GM23338 (cell line): Measurements from ENCODE around the gene ABCA4. TPM values are rescaled to one million over a fixed set of nuclear protein-coding genes. Genes with fewer than 3 reads are reported as not detected.

Experiments
- ATAC-seq: fragments of 200-7000 bp; cut with Tn5 transposase; 3 replicates; pipeline ENCODE4 v1.9.1; 2020
- DNase-seq: peaks from one replicate; pipeline ENCODE4 v3.0.0-alpha.2; 2015; ENCODE audit warnings: low spot score
- H2AFZ ChIP-seq: fragments of 200-600 bp; sonication (generic); 2 replicates; pipeline ENCODE4 v1.8.0; 2016; ENCODE audit warnings: antibody characterized with exemption, mild to moderate bottlenecking, moderate library complexity
- H3F3A ChIP-seq: fragments of 200-600 bp; sonication (generic); replicated peaks from 2 replicates; pipeline ENCODE4 v1.8.0; 2017; ENCODE audit warnings: antibody characterized with exemption, mixed run types, low read depth
- H3K27ac ChIP-seq: fragments of 200-600 bp; sonication (generic); 2 replicates; pipeline ENCODE4 v1.6.1; 2016; ENCODE audit warnings: low read depth
- H3K27me3 ChIP-seq: fragments of 200-600 bp; sonication (generic); 2 replicates; pipeline ENCODE4 v1.8.0; 2016; ENCODE audit warnings: mild to moderate bottlenecking, mixed run types, moderate library complexity; ENCODE audit not compliant: insufficient read depth
- H3K36me3 ChIP-seq: fragments of 200-600 bp; sonication (generic); 2 replicates; pipeline ENCODE4 v1.8.0; 2016; ENCODE audit warnings: mild to moderate bottlenecking; ENCODE audit not compliant: insufficient read depth
- H3K4me1 ChIP-seq: fragments of 200-600 bp; sonication (generic); 2 replicates; pipeline ENCODE4 v1.8.0; 2016; ENCODE audit warnings: mild to moderate bottlenecking, moderate library complexity; ENCODE audit not compliant: insufficient read depth
- H3K4me2 ChIP-seq: fragments of 200-600 bp; sonication (generic); 2 replicates; pipeline ENCODE4 v1.7.1; 2017; ENCODE audit warnings: mixed run types
- H3K4me3 ChIP-seq: fragments of 200-600 bp; sonication (generic); 2 replicates; pipeline ENCODE4 v1.6.1; 2016; ENCODE audit warnings: mixed run types
- H3K79me2 ChIP-seq: fragments of 200-600 bp; sonication (generic); replicated peaks from 2 replicates; pipeline ENCODE4 v1.8.0; 2017; ENCODE audit warnings: mild to moderate bottlenecking; ENCODE audit not compliant: insufficient read depth
- H3K9me2 ChIP-seq: fragments of 200-600 bp; sonication (generic); 2 replicates; pipeline ENCODE4 v1.8.0; 2017; ENCODE audit not compliant: insufficient read depth
- H4K20me1 ChIP-seq: fragments of 200-600 bp; sonication (generic); replicated peaks from 2 replicates; pipeline ENCODE4 v1.8.0; 2017; ENCODE audit warnings: mild to moderate bottlenecking; ENCODE audit not compliant: insufficient read depth
- H3K27ac Mint-ChIP-seq: 2 replicates; pipeline ENCODE4 v1.8.0; 2020; ENCODE audit warnings: inconsistent platforms, mild to moderate bottlenecking, moderate library complexity, mixed read lengths
- H3K27me3 Mint-ChIP-seq: 3 replicates; pipeline ENCODE4 v1.8.0; 2022; ENCODE audit warnings: low read depth, mild to moderate bottlenecking, moderate library complexity, mixed read lengths, inconsistent platforms; ENCODE audit not compliant: insufficient read depth, poor library complexity
- H3K36me3 Mint-ChIP-seq: 3 replicates; pipeline ENCODE4 v1.8.0; 2021; ENCODE audit warnings: low read depth, mild to moderate bottlenecking, inconsistent platforms, moderate library complexity, mixed read lengths
- H3K4me1 Mint-ChIP-seq: 3 replicates; pipeline ENCODE4 v1.8.0; 2020; ENCODE audit warnings: mild to moderate bottlenecking, inconsistent platforms, mixed read lengths
- H3K4me3 Mint-ChIP-seq: 3 replicates; pipeline ENCODE4 v1.8.0; 2021; ENCODE audit warnings: moderate library complexity, mild to moderate bottlenecking, inconsistent platforms, mixed read lengths
- H3K9me3 Mint-ChIP-seq: 3 replicates; pipeline ENCODE4 v1.8.0; 2020; ENCODE audit warnings: moderate library complexity, mild to moderate bottlenecking, inconsistent platforms, mixed read lengths
- CREB1 ChIP-seq: fragments of 250-450 bp; sonication (Bioruptor Pico); IDR thresholded peaks from 2 replicates; pipeline ENCODE4 v1.5.0; 2020; ENCODE audit warnings: low read depth, mild to moderate bottlenecking, moderate library complexity
- EZH2 ChIP-seq: fragments of 200-600 bp; sonication (generic); IDR thresholded peaks from one replicate; pipeline ENCODE4 v1.8.0; 2017; ENCODE audit warnings: antibody characterized with exemption, mild to moderate bottlenecking, low read depth; ENCODE audit not compliant: unreplicated experiment
- EZH2phosphoT487 ChIP-seq: fragments of 200-600 bp; sonication (generic); IDR thresholded peaks from one replicate; pipeline ENCODE4 v1.8.1; 2018; ENCODE audit warnings: antibody characterized with exemption; ENCODE audit not compliant: unreplicated experiment
- JUNB ChIP-seq: IDR thresholded peaks from one replicate; pipeline ENCODE4 v1.6.1; 2016; ENCODE audit warnings: antibody characterized with exemption; ENCODE audit not compliant: unreplicated experiment
- NANOG ChIP-seq: IDR thresholded peaks from 2 replicates; pipeline ENCODE4 v1.6.1; 2016; ENCODE audit warnings: antibody characterized with exemption, borderline replicate concordance
- POLR2AphosphoS5 ChIP-seq: IDR thresholded peaks from 2 replicates; pipeline ENCODE4 v1.6.1; 2016; ENCODE audit warnings: antibody characterized with exemption, low read depth
- STAT1 ChIP-seq: IDR thresholded peaks from one replicate; pipeline ENCODE4 v1.6.1; 2016; ENCODE audit warnings: antibody characterized with exemption; ENCODE audit not compliant: unreplicated experiment
- ZNF114 ChIP-seq: fragments of 250-450 bp; sonication (Bioruptor Pico); IDR thresholded peaks from 2 replicates; pipeline ENCODE4 v1.5.0; 2020; ENCODE audit warnings: mild to moderate bottlenecking, moderate library complexity
- ZNF331 ChIP-seq: fragments of 250-450 bp; sonication (Bioruptor Pico); IDR thresholded peaks from 2 replicates; pipeline ENCODE4 v1.5.0; 2020; ENCODE audit warnings: low read depth, mild to moderate bottlenecking, moderate library complexity
- polyA plus RNA-seq: library from polyadenylated mRNA; unstranded; fragments of >200 nt; fragmentation: Nextera tagmentation; extraction: Ambion mirVana; gene quantifications from 2 replicates; pipeline ENCODE4 v1.2.1, GENCODE V29; 2016
- total RNA-seq: library from RNA; depleted of rRNA; stranded (reverse); fragments of >200 nt; shearing (Covaris generic); gene quantifications from 2 replicates; pipeline ENCODE4 v1.2.3, GENCODE V29; 2014
- TF ChIP-seq, protein P1 (sequence below): IDR thresholded peaks from one replicate; pipeline ENCODE4 v1.6.1; 2018; ENCODE audit warnings: antibody characterized with exemption; ENCODE audit not compliant: unreplicated experiment
- TF ChIP-seq, protein P2 (sequence below), 2 experiments: fragments of 200-600 bp in 1 of 2; sonication (generic) in 1 of 2; conservative IDR thresholded peaks; 2 replicates each; pipeline versions ENCODE4 v1.5.1 to v1.6.1; 2016 to 2017; ENCODE audit warnings: antibody characterized with exemption in 2 of 2, low read depth in 2 of 2, mild to moderate bottlenecking in 2 of 2, moderate library complexity in 1 of 2
- TF ChIP-seq, protein P3 (sequence below): IDR thresholded peaks from 2 replicates; pipeline ENCODE4 v1.6.1; 2016; ENCODE audit warnings: antibody characterized with exemption
- TF ChIP-seq, protein P4 (sequence below): fragments of 250-450 bp; sonication (Bioruptor Pico); IDR thresholded peaks from 2 replicates; pipeline ENCODE4 v1.5.0; 2020; ENCODE audit warnings: mild to moderate bottlenecking, moderate library complexity

Gene ABCA4
- total and polyA plus RNA-seq, 2 experiments from 2014 or later, result not detected

DNA sequence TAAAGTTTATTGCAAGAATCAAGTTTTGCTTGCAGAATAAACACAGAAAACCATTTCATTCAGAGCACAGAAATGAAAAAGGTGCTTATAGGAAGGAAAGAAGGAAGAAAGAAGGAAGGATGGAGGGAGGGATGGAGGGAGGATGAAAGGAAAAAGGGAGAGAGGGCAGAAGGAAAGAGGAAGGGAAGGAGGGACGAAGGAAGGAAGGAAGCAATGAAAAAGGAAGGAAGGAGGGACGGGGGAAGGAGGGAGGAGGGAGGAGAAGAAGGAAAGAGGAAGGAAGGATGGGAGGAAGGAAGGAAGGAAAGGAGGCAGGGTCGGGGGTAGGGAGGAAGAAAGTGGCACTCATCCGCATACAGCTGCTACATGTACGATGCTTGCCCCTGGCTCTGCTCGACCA lies 106.9 kb downstream of the ABCA4 start:
- Histone ChIP-seq H4K20me1 (no peaks in the 10 kb centered on the region), H3K4me2 (peak overlapping the region; percentile 62), H3F3A (no peaks in the 10 kb centered on the region), H2AFZ (no peak overlapping the region), H3K9me2 (peaks cover 10% of the 10 kb centered on the region; the same call in 1 of the 2 replicates), H3K27ac (no peak overlapping the region), H3K4me1 (peaks cover 29% of the 10 kb centered on the region), H3K4me3 (0 out of 2 replicates have a peak overlapping the region, but pooled peaks have one; percentile 39), H3K36me3 (no peaks in the 10 kb centered on the region), H3K27me3 (peaks cover 25% of the 10 kb centered on the region), H3K79me2 (no peaks in the 10 kb centered on the region)
- DNase-seq (no peak), ATAC-seq (no peak)
- H3K4me1 Mint-ChIP-seq, result peaks cover 30% of the 10 kb centered on the region
- no peak overlapping the region for H3K27ac Mint-ChIP-seq
- H3K4me3 Mint-ChIP-seq, result no peak overlapping the region
- no peaks in the 10 kb centered on the region for H3K36me3 Mint-ChIP-seq
- H3K9me3 Mint-ChIP-seq, result no peaks in the 10 kb centered on the region
- TF ChIP-seq, protein P1, sequence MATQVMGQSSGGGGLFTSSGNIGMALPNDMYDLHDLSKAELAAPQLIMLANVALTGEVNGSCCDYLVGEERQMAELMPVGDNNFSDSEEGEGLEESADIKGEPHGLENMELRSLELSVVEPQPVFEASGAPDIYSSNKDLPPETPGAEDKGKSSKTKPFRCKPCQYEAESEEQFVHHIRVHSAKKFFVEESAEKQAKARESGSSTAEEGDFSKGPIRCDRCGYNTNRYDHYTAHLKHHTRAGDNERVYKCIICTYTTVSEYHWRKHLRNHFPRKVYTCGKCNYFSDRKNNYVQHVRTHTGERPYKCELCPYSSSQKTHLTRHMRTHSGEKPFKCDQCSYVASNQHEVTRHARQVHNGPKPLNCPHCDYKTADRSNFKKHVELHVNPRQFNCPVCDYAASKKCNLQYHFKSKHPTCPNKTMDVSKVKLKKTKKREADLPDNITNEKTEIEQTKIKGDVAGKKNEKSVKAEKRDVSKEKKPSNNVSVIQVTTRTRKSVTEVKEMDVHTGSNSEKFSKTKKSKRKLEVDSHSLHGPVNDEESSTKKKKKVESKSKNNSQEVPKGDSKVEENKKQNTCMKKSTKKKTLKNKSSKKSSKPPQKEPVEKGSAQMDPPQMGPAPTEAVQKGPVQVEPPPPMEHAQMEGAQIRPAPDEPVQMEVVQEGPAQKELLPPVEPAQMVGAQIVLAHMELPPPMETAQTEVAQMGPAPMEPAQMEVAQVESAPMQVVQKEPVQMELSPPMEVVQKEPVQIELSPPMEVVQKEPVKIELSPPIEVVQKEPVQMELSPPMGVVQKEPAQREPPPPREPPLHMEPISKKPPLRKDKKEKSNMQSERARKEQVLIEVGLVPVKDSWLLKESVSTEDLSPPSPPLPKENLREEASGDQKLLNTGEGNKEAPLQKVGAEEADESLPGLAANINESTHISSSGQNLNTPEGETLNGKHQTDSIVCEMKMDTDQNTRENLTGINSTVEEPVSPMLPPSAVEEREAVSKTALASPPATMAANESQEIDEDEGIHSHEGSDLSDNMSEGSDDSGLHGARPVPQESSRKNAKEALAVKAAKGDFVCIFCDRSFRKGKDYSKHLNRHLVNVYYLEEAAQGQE, result no peak
- no peak for TF ChIP-seq EZH2phosphoT487
- TF ChIP-seq, protein P2, sequence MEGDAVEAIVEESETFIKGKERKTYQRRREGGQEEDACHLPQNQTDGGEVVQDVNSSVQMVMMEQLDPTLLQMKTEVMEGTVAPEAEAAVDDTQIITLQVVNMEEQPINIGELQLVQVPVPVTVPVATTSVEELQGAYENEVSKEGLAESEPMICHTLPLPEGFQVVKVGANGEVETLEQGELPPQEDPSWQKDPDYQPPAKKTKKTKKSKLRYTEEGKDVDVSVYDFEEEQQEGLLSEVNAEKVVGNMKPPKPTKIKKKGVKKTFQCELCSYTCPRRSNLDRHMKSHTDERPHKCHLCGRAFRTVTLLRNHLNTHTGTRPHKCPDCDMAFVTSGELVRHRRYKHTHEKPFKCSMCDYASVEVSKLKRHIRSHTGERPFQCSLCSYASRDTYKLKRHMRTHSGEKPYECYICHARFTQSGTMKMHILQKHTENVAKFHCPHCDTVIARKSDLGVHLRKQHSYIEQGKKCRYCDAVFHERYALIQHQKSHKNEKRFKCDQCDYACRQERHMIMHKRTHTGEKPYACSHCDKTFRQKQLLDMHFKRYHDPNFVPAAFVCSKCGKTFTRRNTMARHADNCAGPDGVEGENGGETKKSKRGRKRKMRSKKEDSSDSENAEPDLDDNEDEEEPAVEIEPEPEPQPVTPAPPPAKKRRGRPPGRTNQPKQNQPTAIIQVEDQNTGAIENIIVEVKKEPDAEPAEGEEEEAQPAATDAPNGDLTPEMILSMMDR (conservative IDR thresholded peaks at IDR 0.05; ENCODE audit: low read depth in 2 of 2), result no peak
- TF ChIP-seq, protein P3, sequence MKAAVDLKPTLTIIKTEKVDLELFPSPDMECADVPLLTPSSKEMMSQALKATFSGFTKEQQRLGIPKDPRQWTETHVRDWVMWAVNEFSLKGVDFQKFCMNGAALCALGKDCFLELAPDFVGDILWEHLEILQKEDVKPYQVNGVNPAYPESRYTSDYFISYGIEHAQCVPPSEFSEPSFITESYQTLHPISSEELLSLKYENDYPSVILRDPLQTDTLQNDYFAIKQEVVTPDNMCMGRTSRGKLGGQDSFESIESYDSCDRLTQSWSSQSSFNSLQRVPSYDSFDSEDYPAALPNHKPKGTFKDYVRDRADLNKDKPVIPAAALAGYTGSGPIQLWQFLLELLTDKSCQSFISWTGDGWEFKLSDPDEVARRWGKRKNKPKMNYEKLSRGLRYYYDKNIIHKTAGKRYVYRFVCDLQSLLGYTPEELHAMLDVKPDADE, result no peak
- TF ChIP-seq, protein P4, sequence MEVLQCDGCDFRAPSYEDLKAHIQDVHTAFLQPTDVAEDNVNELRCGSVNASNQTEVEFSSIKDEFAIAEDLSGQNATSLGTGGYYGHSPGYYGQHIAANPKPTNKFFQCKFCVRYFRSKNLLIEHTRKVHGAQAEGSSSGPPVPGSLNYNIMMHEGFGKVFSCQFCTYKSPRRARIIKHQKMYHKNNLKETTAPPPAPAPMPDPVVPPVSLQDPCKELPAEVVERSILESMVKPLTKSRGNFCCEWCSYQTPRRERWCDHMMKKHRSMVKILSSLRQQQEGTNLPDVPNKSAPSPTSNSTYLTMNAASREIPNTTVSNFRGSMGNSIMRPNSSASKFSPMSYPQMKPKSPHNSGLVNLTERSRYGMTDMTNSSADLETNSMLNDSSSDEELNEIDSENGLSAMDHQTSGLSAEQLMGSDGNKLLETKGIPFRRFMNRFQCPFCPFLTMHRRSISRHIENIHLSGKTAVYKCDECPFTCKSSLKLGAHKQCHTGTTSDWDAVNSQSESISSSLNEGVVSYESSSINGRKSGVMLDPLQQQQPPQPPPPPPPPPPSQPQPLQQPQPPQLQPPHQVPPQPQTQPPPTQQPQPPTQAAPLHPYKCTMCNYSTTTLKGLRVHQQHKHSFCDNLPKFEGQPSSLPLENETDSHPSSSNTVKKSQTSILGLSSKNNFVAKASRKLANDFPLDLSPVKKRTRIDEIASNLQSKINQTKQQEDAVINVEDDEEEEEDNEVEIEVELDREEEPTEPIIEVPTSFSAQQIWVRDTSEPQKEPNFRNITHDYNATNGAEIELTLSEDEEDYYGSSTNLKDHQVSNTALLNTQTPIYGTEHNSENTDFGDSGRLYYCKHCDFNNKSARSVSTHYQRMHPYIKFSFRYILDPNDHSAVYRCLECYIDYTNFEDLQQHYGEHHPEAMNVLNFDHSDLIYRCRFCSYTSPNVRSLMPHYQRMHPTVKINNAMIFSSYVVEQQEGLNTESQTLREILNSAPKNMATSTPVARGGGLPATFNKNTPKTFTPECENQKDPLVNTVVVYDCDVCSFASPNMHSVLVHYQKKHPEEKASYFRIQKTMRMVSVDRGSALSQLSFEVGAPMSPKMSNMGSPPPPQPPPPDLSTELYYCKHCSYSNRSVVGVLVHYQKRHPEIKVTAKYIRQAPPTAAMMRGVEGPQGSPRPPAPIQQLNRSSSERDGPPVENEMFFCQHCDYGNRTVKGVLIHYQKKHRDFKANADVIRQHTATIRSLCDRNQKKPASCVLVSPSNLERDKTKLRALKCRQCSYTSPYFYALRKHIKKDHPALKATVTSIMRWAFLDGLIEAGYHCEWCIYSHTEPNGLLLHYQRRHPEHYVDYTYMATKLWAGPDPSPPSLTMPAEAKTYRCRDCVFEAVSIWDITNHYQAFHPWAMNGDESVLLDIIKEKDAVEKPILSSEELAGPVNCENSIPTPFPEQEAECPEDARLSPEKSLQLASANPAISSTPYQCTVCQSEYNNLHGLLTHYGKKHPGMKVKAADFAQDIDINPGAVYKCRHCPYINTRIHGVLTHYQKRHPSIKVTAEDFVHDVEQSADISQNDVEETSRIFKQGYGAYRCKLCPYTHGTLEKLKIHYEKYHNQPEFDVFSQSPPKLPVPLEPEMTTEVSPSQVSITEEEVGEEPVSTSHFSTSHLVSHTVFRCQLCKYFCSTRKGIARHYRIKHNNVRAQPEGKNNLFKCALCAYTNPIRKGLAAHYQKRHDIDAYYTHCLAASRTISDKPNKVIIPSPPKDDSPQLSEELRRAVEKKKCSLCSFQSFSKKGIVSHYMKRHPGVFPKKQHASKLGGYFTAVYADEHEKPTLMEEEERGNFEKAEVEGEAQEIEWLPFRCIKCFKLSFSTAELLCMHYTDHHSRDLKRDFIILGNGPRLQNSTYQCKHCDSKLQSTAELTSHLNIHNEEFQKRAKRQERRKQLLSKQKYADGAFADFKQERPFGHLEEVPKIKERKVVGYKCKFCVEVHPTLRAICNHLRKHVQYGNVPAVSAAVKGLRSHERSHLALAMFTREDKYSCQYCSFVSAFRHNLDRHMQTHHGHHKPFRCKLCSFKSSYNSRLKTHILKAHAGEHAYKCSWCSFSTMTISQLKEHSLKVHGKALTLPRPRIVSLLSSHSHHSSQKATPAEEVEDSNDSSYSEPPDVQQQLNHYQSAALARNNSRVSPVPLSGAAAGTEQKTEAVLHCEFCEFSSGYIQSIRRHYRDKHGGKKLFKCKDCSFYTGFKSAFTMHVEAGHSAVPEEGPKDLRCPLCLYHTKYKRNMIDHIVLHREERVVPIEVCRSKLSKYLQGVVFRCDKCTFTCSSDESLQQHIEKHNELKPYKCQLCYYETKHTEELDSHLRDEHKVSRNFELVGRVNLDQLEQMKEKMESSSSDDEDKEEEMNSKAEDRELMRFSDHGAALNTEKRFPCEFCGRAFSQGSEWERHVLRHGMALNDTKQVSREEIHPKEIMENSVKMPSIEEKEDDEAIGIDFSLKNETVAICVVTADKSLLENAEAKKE (CRISPR knock-in tag), result no peak
- no peak for TF ChIP-seq CREB1 (CRISPR knock-in tag)
- TF ChIP-seq ZNF331 (CRISPR knock-in tag), result no peak
- TF ChIP-seq NANOG, result no peak
- TF ChIP-seq STAT1, result no peak
- no peak for TF ChIP-seq EZH2
- TF ChIP-seq ZNF114, result no peak
- TF ChIP-seq JUNB, result no peak
- no peak for TF ChIP-seq POLR2AphosphoS5
- H3K27me3 Mint-ChIP-seq, result peaks cover 32% of the 10 kb centered on the region
